GM11168 (cell line): ENCODE measurements around the gene ZNF44.
"Not testable (repeated sequence)": the region's sequence is repeated elsewhere in the genome, so short reads cannot be mapped to it uniquely, and the experiment has no call there.

ENCODE experiments used
- in situ Hi-C: fragments of 300-500 bp; cut with MboI; formaldehyde crosslinking; loops from one replicate; pipeline ENCODE4 v1.12.0; 2022; ENCODE audit warnings: low sequenced_read_pairs; ENCODE audit not compliant: unreplicated experiment

The ZNF44 gene

DNA sequence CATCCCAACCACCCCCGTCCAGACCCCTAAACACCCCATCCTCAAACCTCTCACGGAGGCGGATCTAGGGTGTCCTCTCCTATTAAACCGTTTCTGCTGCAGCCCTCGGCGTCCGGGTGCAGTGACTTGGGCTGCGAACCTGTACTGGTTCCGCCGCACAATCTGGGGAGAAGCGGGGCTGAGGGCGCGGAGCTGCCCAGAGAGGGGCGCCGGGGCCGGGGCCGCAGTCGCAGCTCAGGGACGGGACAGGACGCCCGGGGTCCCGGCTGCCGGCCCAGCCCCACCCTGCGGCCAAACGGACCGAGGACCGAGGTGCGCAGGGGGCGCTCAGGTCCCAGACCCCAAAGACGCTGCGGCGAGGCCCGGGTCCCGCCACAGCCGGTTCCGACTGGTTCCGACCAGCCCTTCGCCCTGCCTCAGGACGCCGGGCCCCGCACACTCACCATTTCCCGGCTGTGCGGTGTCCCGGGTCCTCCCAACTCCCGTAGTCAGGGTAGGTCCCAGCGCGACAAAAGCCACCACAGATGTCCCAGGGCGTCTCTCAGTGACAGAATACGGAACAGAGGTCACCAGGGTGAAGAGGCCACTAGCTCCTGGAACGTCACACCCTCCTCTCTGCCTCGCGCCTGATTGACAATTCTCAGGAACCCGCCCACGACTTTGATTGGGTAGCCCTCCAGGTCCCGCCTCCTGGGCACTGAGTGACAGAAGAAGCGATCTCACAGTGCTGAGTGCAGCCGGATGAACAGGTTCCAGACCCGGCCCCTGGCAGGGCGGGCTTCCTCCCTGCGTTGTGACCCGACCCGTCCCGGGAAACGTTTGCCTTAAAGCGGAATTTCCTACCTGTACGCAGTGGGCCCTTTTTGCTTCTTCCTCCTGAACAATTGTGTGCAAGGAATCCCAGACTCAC lies at the start of gene ZNF44:
Gene ZNF44 (minus strand): TSS at position 635 of the 910 bp plus-strand sequence. CDS start 189 bp downstream, at position 446.
- in situ Hi-C loops, result loop anchor here (5.0 kb wide), 1 partner anchor 148 kb away; the partner anchor contains the start of gene ZNF443

DNA sequence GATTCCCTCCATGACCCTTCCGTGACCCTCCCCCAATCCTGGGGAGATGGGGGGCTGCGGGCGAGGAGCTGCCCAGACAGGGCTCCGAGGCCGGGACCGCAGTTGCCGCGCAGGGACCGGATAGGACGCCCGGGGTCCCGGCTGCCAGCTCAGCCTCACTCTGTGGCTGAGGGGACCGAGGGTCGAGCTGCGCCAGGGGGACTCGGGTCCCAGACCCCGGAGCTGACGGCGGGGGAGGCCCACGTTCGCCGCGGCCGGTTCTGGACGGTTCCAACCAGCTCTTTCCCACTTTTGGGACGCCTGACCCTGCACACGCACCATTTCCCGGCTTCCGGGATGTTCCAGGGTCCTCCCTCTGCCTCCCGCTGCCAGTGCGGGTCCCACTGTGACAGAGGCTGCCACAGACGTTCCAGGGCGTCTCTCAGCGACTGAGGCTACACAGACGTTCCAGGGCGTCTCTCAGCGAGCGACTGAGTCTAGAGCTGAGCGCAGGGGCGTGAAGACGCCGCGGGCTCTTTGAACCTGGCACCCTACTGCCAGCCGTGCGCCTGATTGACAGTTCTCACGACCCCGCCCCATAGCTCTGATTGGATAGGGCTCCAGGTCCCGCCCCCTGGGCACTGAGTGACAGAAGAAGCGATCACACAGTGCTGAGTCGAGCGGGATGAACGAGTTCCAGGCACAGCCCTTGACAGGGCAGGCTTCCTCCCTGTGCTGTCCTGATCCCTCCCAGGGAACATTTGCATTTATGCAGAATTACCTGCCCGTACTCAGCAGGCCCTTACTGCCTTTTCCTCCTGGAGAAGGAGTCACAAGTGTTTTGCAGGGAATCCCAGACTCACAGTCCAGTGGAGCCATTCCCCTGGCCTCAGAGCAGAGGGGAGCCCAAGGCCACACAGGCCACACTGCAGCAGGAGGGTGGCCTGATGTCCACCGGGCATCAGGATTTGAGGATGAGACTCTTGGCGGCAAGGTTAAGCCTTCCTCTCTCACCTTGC lies 38.8 kb upstream of the ZNF44 start, which contains the start of gene ZNF563:
Gene ZNF563 (minus strand): TSS at position 472 of the 998 bp plus-strand sequence. CDS start 151 bp downstream, at position 321.
- in situ Hi-C loops, result no loop called here

DNA sequence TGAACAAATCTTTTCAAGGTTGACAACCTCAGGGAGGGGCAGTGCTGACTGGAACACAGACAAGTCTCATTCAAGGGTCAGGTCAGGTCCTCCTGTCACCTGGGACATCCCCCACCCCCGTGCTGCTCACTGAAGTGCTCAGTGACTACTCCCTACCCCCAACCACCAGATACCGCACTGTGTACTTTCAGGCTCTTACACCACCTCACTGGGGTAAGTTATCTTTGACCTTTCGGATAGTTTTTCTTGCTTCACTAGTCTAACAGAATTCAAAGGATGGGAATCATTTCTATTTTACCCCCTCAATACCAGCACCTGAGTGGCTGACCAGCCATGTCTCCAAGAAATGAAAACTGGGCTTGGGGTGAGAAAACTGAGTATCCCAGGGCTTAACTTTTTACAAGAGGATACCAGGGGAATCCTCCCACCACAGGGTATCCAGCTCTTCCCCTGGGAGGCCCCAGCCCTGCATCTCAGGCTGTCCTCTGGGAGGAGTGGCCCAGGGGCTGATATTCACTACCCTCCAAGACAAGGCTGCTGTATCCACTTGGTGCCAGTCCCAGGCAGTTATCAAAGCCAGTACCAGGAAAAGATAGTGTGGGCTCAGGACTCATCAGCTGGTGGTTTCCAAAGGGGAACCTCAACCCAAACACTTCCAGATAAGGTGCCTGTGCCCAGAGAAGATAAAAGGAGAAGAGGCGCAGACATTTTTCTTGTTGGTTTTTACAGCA lies 36.7 kb upstream of the ZNF44 start:
- in situ Hi-C loops, result no loop called here

DNA sequence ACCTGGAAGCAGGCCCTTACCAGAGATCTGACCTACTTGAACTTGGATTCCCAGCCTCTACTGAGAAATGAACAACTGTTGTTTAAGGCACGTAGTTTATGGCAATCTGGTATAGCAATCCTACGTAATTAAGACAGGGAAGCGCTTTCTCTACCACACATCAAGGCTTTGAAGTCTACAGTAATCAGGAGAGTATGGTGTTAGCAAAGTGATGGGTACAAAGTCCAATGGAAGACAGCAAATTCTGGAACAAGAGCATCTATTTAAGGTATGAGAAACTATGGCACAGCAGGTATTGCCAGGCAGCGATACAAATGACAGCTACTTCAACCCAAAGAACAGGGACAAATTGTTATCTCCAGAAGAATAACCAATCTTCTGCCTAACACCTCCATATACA lies 35.7 kb upstream of the ZNF44 start:
- in situ Hi-C loops, result no loop called here

DNA sequence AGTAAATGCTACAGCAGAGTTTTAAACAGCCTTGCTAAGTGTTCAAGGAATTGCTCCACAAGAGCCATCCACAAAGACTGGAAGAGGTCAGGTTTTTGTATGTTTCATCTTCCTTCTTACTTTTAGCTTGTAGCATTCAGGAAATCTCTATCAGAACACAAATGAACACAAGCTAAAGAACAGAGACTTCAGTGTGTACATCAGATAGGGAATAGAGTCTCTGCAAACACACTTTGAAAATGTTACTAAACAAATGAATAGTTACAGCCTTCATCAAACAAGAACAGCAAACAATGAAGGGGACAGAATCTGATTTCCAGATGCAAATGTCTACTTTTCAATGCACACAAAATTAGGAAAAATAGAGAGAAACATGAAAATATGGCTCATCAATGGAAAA lies 31.0 kb upstream of the ZNF44 start:
- in situ Hi-C loops, result no loop called here

DNA sequence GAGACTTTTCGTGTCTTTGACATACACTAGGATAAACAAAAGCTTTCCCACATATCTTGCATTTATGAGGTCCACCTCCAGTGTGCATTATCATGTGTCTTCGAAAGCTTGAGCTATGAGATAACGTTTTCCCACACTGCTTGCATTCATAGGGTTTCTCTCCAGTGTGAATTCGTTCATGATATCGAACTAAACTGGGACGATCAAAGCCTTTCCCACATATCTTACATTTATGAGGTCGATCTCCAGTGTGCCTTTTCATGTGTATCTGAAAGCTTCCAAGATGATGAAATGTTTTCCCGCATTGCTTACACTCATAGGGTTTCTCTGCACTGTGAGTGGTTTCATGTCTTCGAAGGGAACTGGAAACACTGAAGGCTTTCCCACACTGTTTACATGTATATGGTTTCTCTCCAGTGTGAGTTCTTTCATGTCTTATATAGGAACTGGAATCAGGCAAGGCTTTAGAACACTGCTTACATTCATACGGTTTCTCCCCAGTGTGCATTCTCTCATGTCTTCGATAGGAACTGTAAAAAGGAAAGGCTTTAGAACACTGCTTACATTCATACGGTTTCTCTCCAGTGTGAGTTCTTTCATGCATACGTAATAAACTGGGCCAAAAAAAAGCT lies 24.2 kb upstream of the ZNF44 start:
- in situ Hi-C loops, result no loop called here

DNA sequence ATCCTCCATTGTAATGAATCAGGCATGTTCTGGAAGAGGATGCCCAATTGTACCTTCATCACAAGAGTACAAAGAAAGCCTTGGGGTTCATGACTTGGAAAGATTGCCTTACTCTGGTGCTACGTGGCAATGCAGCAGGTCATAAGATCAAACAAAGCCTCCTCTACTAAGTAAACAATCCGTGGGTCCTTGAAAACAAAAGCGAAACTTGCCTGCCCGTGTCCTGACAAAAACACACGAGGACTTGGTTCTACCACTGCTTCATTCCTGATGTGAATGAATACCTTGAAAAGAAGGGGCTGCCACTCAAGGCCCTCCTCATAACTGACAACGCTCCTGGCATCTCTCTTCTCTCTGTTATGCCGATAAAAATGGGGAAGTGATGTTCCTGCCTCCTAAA lies 19.9 kb upstream of the ZNF44 start:
- in situ Hi-C loops, result no loop called here

DNA sequence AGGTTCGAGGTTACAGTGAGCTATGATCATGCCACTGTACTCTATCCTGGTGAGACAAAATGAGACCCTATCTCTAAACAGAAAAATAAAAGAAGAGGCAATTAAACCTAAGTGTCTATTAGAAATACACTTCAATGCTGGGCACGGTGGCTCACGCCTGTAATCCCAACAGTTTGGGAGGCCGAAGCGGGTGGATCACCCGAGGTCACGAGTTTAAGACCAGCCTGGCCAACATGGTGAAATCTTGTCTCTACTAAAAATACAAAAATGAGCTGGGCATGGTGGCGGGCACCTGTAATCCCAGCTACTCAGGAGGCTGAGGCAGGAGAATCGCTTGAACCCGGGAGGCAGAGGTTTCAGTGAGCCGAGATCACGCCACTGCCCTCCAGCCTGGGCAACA lies 14.2 kb upstream of the ZNF44 start:
- in situ Hi-C loops, result not testable (repeated sequence)

DNA sequence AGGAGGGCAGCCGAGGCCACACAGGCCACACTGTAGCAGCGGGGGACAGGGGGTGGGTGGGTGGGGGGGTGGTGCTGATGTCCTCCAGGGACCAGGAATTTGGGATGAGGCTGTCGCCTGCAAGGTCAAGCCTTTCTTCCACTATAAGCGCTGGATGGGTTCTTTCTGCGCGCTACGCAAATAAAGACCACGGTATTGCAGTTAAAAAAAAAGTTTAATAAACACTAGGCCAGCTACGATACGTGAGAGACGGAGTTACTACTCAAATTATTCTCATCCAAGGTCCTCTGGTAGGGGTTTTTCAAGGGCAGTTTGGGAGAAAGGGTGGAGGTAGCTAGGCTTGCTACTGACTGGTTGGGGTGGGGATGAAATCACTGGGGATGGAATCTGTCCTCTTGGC lies 508 bp upstream of the ZNF44 start:
- in situ Hi-C loops, result no loop called here

DNA sequence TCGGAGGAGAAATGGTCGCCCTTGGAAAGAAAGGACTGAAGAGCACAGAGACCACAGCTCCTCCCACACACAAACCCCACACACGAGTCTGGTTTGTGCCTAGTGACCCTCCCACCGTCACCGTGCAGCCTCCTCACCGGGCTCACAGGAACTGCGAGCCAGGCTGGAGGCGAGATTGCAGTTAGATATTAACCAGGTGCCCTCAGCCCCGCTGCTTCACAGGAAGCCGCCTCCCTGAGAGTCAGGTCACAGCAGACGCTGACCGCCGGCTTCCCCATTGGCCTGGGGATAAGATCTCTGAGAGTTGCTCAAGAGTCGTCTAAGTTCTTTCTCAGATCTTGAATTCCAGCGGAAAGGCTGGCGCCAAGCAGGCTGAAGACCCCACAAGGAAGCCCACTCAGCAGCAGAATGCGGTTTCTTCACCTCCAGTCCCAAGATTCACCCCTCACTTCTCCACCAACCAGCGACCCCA lies 870 bp downstream of the ZNF44 start:
- in situ Hi-C loops, result loop anchor here (5.0 kb wide), 1 partner anchor 148 kb away; the partner anchor contains the start of gene ZNF443

DNA sequence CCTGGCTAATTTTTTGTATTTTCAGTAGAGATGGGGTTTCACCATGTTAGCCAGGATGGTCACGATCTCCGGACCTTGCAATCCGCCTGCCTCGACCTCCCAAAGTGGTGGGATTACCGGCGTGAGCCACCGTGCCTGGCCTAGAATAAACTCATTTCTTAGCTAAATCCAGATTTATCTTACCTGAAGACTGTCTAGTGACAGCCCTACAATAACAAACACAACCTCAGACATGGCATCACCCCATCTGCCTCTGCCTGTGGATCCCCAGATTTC lies 5.0 kb downstream of the ZNF44 start:
- in situ Hi-C loops, result loop anchor here (5.0 kb wide), 1 partner anchor 153 kb away; the partner anchor contains the start of gene ZNF443

DNA sequence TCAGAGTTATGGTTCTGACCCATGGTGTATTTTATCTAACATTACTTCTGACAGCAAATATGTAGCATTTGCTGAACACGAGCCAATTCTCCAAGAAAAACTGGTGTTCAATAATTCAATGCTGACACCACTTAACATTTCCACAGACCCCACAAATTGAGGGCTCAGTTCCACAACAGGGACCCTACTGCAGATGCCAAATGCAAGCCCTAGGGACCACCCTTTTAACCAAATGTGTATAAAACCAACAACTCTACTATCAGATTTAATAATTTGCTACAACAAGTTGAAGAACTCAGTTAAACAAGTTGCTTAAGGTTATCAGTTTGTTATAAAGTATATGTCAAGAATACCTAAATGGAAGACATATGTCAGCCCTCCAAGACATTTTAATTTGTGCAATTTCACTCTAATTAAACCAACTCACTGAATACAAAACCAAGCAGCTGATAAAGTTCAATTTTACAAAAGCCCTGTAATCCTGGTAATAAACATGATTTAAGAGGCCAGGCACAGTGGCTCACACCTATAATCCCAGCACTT lies 6.7 kb downstream of the ZNF44 start:
- in situ Hi-C loops, result no loop called here

DNA sequence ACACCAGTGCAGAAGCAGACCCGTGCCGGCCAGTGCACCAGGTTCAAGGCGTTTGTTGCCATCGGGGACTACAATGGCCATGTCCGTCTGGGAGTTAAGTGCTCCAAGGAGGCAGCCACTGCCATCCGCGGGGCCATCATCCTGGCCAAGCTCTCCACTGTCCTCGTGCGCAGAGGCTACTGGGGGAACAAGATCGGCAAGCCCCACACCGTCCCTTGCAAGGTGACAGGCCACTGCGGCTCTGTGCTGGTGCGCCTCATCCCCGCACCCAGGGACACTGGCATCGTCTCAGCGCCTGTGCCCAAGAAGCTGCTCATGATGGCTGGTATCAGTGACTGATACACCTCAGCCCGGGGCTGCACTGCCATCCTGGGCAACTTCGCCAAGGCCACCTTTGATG lies 10.1 kb downstream of the ZNF44 start:
- in situ Hi-C loops, result no loop called here

DNA sequence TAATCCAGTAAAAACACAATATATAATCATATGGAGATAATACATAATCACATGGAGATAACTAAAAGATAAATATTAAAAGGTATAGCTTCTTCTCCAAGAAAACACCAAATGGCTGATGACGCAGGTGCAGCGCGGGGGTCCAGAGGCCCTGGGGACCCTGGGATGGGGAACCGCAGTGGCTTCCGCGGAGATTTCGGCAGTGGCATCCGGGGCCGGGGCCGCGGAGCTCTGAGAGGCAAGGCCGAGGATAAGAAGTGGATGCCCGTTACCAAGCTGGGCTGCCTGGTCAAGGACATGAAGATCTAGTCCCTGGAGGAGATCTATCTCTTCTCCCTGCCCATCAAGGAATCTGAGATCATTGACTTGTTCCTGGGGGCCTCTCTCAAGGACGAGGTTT lies 10.5 kb downstream of the ZNF44 start:
- in situ Hi-C loops, result no loop called here

DNA sequence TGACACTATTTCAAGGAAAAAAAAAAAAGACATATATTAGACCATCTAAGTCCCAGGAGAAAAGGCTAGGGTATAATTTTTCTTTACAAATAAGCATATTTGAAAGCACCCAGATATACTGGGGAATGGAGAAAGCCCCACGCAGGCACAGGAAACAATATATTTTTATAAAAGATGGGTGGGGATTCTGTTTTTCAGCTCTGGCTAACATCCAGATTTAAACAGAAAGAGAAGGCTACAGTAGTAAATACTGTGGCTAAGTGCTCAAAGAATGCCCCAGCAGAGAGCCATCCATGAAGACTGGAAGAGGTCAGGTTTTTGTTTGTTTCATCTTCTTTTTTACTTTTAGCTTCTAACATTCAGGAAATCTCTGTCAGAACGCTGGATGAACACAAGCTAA lies 16.0 kb downstream of the ZNF44 start:
- in situ Hi-C loops, result no loop called here

DNA sequence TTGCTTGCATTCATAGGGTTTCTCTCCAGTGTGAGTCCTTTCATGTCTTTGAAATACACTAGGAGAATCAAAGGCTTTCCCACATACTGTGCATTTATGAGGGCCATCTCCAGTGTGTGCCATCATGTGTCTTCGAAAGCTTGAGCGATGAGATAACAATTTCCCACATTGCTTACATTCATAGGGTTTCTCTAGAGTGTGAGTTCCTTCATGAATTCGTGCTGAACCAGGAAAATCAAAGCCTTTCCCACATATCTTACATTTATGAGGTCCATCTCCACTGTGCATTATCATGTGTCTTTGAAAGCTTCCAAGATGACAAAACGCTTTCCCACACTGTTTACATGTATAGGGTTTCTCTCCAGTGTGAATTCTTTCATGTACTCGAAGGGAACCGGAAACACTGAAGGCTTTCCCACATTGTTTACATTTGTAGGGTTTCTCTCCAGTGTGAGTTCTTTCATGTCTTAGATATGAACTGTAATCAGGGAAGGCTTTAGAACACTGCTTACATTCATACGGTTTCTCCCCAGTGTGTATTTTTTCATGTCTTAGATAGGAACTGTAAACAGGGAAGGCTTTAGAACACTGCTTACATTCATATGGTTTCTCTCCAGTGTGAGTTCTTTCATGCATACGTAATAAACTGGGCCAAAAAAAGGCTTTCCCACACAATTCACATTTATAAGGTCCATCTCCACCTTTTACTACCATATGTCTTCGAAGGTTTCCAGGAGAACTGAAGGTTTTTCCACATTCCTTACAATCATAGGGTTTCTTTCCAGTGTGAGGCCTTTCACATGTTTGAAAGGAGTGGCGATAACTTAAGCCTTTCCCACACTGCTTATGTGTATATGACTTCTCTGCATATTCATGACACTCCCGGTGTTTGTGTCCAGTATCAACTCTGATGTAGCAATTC lies 21.4 kb downstream of the ZNF44 start:
- in situ Hi-C loops, result no loop called here

DNA sequence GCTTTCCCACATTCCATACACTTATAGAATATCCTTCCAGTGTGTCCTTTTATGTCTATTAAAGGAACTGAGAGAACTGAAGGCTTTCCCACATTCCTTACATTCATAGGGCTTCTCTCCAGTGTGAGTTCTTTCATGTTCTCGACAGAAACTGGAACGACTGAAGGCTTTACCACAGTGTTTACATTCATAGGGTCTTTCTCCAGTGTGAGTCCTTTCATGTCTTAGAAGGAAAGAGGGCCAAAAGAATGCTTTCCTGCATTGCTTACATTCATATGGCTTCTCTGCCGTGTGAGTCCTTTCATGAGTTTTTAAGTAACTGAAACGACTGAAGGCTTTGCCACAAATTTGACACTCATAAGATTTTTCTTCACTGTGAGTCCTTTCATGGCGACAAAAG lies 22.3 kb downstream of the ZNF44 start:
- in situ Hi-C loops, result no loop called here

DNA sequence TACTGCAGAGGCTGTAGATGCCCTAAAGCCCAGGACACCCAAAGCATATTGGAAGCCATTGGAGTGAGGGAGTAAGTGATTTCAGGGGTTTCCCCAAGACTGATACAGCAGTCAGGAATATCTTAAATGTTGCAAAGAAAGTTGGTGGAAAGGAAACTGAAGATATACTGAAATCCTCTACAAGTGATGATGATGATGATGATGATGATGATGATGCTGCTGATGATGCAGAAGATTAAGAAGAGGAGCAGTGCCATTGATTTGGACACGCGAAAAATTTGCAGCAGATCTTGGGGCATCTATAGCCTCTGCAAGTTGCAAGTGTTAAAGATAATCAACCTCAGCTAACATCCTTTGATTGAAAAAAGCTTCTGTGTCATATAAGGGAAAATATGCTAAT lies 23.8 kb downstream of the ZNF44 start:
- in situ Hi-C loops, result no loop called here
